Calu3 (cell line): ENCODE measurements around the gene MYO5A. TPM values are rescaled to one million over a fixed set of nuclear protein-coding genes. Genes with fewer than 3 reads are reported as not detected.

Source experiments
- BruUV-seq: library from RNA; stranded (reverse); fragments of 400-500 nt; replicated peaks from 2 replicates; lab custom pipeline; 2021; lab: Mats Ljungman, UMichigan
- CTCF ChIA-PET: fragments of 300-600 bp; sonication (Branson Sonifier 250); formaldehyde crosslinking; loops from one replicate; lab custom pipeline; 2022; ENCODE audit warnings: antibody characterized with exemption; lab: Charles Lee
- DNase-seq: peaks from one replicate; pipeline ENCODE4 v3.0.0; 2022
- H3K27ac Mint-ChIP-seq: one replicate; pipeline ENCODE4 v1.8.0; 2022; ENCODE audit warnings: mixed read lengths; ENCODE audit not compliant: unreplicated experiment
- H3K27me3 Mint-ChIP-seq: one replicate; pipeline ENCODE4 v1.8.0; 2022; ENCODE audit warnings: mixed read lengths; ENCODE audit not compliant: unreplicated experiment
- H3K36me3 Mint-ChIP-seq: one replicate; pipeline ENCODE4 v1.8.0; 2022; ENCODE audit warnings: mild to moderate bottlenecking, moderate library complexity, mixed read lengths; ENCODE audit not compliant: insufficient read depth, unreplicated experiment
- H3K4me1 Mint-ChIP-seq: one replicate; pipeline ENCODE4 v1.8.0; 2022; ENCODE audit warnings: mild to moderate bottlenecking, low read depth, mixed read lengths; ENCODE audit not compliant: unreplicated experiment
- H3K4me3 Mint-ChIP-seq: one replicate; pipeline ENCODE4 v1.8.0; 2022; ENCODE audit warnings: mild to moderate bottlenecking, low read depth, moderate library complexity, mixed read lengths; ENCODE audit not compliant: unreplicated experiment
- H3K9me3 Mint-ChIP-seq: one replicate; pipeline ENCODE4 v1.8.0; 2022; ENCODE audit warnings: low read depth, mixed read lengths; ENCODE audit not compliant: unreplicated experiment
- CTCF ChIP-seq: fragments of 200-600 bp; IDR thresholded peaks from one replicate; pipeline ENCODE4 v1.8.0; 2022; ENCODE audit warnings: antibody characterized with exemption; ENCODE audit not compliant: unreplicated experiment
- intact Hi-C: fragments of 100-400 bp; cut with micrococcal nuclease; formaldehyde crosslinking; loops from one replicate; pipeline ENCODE4 v1.10.0; 2022; ENCODE audit not compliant: unreplicated experiment
- total RNA-seq: library from RNA; stranded (reverse); gene quantifications from 2 replicates; pipeline ENCODE4 v1.2.3, GENCODE V29; 2022

The MYO5A gene
- total RNA-seq, 1 experiment from 2014 or later: 6.1 TPM

DNA sequence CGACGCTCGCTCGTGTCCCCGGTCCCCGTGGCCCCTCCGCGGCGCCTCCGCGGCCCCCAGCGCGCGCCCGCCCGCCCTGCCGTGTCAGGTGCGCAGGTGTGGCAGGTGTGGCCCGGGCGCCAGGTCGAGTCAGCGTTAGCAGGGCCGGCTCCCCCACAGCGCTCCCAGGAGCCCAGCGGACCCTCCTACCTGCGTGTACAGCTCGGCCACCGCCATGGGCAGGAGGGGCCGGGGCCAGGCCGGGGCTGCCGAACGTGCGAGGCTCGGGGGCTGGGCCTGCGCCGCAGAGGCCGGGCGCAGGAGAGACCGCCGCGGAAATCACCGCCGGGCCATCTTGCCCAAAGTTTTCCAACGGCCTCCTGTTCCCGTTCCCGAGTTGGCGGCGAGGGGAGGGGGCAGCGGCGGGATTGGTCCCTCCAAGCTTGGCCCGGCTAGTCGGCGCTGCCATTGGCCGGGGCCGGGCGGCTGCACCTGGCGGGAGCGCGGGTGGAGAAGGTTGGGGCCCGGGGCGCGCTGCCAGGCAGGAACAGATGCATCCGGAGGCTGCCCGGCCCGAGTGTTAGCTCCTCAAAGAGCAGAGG, 233.2 kb downstream of the MYO5A start, which contains the start of gene MYO5C:
TSS of gene MYO5C (minus strand) at position 384 of the 581 bp plus-strand sequence. CDS start at position 216, 168 bp downstream.
- Mint-ChIP-seq H3K27me3 (no peaks in the 10 kb centered on the region), H3K36me3 (peaks cover 34% of the 10 kb centered on the region), H3K4me3 (peak within 1 kb of the TSS; percentile 69), H3K9me3 (no peaks in the 10 kb centered on the region), H3K27ac (peak within 1 kb of the TSS; percentile 54), H3K4me1 (peaks cover 25% of the 10 kb centered on the region)
- BruUV-seq: no TSS peak
- no peak for TF ChIP-seq CTCF
- CTCF ChIA-PET: interaction anchor here (0.9 to 1.1 kb wide), 2 partner anchors 33 to 36 kb away, joined by 4 read pairs; no protein-coding TSS in a partner anchor
- DNase-seq: peak; percentile 93
- intact Hi-C loops: loop anchor here (2.0 kb wide), 1 partner anchor 33 kb away; no protein-coding TSS in a partner anchor

- TF ChIP-seq CTCF: no peak
- Mint-ChIP-seq H3K9me3 (no peaks in the 10 kb centered on the region), H3K27me3 (no peaks in the 10 kb centered on the region), H3K4me1 (peaks cover 29% of the 10 kb centered on the region), H3K36me3 (peaks cover 34% of the 10 kb centered on the region), H3K27ac (peak overlapping the region; percentile 54), H3K4me3 (peak overlapping the region; percentile 69)
- DNase-seq: peak; percentile 17
- no TSS peak for BruUV-seq
- CTCF ChIA-PET: interaction anchor here (0.9 to 1.1 kb wide), 2 partner anchors 33 to 36 kb away, joined by 4 read pairs; no protein-coding TSS in a partner anchor
- intact Hi-C loops: loop anchor here (2.0 kb wide), 1 partner anchor 32 kb away; no protein-coding TSS in a partner anchor
Measured at GRCh38 chr15:52294881-52295420, 233.7 kb downstream of the MYO5A start.

GRCh38 chr15:52292780-52293392, 235.8 kb downstream of the MYO5A start:
- DNase-seq: no peak
- H3K27ac Mint-ChIP-seq: peak overlapping the region; percentile 77
- peak overlapping the region; percentile 69 for H3K4me3 Mint-ChIP-seq
- no peaks in the 10 kb centered on the region for H3K9me3 Mint-ChIP-seq
- TF ChIP-seq CTCF: no peak
- H3K4me1 Mint-ChIP-seq: peaks cover 48% of the 10 kb centered on the region
- no TSS peak for BruUV-seq
- intact Hi-C loops: no loop called here
- CTCF ChIA-PET: interaction anchor here (0.7 kb wide), 1 partner anchor 14 kb away, joined by 3 read pairs; no protein-coding TSS in a partner anchor
- no peaks in the 10 kb centered on the region for H3K27me3 Mint-ChIP-seq
- H3K36me3 Mint-ChIP-seq: peaks cover 44% of the 10 kb centered on the region

- no TSS peak for BruUV-seq
- no peak for TF ChIP-seq CTCF
- intact Hi-C loops: no loop called here
- CTCF ChIA-PET: no interaction called here
- no peak overlapping the region for H3K27ac Mint-ChIP-seq
- no peaks in the 10 kb centered on the region for H3K9me3 Mint-ChIP-seq
- no peak overlapping the region for H3K4me3 Mint-ChIP-seq
- H3K36me3 Mint-ChIP-seq: peaks cover 56% of the 10 kb centered on the region
- H3K4me1 Mint-ChIP-seq: peaks cover 60% of the 10 kb centered on the region
- no peaks in the 10 kb centered on the region for H3K27me3 Mint-ChIP-seq
- no peak for DNase-seq
Measured at GRCh38 chr15:52291204-52291603, 237.5 kb downstream of the MYO5A start.
